A172 (cell line): ENCODE results near the gene DLGAP4. TPM values are rescaled to one million over a fixed set of nuclear protein-coding genes. Genes with fewer than 3 reads are reported as not detected.

Experiments
- DNase-seq: peaks from one replicate; pipeline ENCODE4 v3.0.0-alpha.2; 2015; ENCODE audit warnings: low spot score
- total RNA-seq: library from RNA; depleted of rRNA; stranded (reverse); fragments of >200 nt; shearing (Covaris generic); gene quantifications from 2 replicates; pipeline ENCODE4 v1.2.3, GENCODE V29; 2014

DLGAP4 gene
- total RNA-seq, 1 experiment from 2014 or later = 29.6 TPM

- no peak for DNase-seq
Measured at GRCh38 chr20:36275011-36275410, 31.1 kb upstream of the DLGAP4 start.

GRCh38 chr20:36275441-36276189, 30.5 kb upstream of the DLGAP4 start:
- DNase-seq = no peak

DNA sequence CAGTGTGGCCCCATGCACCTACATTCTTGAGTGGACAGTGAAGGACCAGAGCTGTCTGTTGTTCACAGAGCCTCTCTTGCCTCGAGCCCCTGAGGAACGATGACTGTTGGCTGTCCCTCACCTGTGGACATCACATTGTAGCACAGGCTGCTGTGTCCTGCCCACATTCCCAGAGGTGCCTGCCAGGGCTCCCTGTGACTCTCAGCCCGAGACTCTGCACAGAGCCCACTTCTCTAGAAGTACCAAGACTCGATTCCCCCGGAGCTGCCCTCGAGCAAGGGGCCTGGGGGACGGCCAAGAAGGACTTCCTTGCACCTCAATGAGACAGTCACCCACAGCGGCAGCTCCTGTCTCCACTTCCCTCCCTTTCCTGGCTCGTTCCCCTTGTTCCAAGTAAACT, 28.6 kb upstream of the DLGAP4 start:
- DNase-seq = no peak

GRCh38 chr20:36279362-36279761, 26.8 kb upstream of the DLGAP4 start:
- DNase-seq = no peak

- DNase-seq = no peak
Measured at GRCh38 chr20:36279776-36280175, 26.4 kb upstream of the DLGAP4 start.

GRCh38 chr20:36281785-36282380, 24.3 kb upstream of the DLGAP4 start:
- DNase-seq = no peak

DNA sequence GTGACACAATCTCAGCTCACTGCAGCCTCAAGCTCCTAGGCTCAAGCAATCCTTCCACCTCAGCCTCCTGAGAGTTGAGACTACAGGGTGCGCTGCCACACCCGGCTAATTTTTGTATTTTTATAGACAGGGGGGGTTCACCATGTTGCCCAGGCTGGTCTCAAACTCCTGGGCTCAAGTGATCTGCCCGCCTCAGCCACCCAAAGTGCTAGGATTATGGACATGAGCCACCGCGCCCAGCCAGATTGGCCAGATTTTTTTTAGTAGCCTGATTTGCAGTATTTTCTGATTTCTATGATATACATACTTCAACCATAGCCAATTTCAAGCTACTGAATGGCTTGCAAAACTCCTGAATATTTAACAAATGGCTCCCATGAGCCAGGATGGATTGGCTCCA, 21.4 kb upstream of the DLGAP4 start:
- no peak for DNase-seq

DNA sequence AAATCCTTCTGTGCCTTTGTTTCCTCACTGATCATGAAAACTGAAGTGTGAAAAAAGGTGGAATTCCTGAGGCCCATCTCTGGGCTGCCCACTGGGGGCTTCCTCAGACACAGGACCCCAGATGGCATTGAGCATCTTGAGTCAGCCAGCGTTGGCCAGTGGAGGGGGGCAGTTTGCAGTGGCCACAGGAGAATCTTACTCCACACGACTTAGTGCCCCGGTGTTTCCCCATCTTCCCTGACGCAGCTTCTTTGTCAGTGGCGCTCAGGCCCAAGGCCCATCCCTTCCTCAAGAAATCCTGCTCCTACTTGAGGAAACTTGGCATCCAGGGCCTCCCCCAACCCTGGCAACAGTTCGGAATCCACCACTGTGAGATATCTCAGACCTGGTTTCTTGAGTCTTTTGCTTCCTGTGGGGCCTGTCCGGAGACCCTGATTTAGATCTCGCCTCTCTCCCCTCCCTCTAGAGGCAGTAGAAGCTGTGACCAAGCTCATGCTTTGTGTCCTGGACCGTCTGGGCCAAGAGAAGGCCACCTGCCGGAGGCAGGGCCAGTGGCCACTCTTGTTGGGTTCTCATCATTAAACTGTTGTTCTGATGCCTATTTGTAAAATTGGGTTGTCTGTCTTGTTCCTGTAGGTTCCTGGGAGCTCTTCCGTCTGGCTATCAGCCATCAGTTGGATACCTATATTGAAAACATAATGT, 20.2 kb upstream of the DLGAP4 start:
- DNase-seq = no peak

GRCh38 chr20:36297656-36298055, 8.5 kb upstream of the DLGAP4 start:
- DNase-seq = no peak

GRCh38 chr20:36298061-36298460, 8.1 kb upstream of the DLGAP4 start:
- DNase-seq = no peak

DNA sequence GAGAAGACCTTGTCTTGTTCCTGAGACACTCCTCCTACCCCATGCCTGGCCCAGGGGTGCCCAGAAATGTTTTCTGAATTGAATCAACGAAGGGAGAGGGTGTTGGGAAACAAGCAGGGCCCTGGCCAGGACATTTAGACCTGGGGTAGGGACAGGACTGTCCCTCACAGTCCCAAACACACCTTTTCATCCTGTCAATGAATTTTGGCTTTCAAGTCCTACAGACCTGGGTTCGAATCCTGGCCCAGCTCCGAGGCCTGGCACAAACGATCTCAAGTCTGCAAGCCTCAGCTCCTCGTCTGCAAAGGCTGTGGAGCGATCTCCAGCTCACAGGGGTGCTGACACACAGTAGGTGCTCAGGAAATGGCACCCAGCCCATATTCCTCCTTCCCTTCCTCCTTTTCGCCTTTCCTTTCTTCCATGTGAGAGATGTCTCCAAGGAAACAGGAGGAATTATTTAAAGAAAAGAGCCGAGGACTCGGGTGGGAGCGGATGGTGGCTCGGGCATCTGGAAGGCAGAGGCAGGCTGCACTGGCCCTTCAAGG, 7.3 kb upstream of the DLGAP4 start:
- DNase-seq = no peak

- DNase-seq = no peak
Measured at GRCh38 chr20:36299459-36299858, 6.7 kb upstream of the DLGAP4 start.

DNA sequence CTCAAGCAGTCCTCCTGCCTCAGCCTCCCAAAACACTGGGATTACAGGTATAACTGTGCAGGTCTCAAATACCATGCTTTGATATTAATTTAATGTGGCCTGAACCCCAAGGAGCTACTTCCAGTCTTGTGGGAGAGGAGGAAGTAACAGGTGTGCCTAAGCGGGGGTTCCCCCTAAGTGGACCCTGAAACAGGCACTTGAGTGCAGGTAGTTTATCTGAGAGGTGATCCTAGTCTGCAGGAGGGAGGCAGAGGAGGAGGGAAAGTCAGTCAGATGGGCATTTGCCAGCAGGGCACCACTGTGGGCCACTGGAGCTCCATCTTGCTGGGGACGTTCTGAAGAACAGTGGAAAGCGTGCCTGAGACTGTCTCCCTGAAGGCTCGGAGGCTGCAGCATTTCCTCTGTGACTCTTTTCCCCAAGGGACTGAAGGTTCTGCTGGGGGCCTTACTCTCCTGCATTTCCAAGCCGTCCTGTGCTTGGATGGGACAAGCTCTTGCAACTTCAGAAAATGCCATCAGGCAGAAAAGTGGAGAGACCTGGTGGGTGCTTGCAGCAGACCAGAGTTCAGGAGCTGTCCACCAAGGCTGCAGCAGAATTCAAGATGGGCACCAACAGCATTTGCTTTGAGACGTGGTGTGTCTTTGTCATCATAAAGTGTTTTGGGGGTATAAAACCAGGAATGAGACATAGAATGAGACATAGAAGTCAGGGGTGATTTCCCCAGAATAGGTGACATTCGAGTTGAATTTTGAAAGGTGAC, 4.6 kb upstream of the DLGAP4 start:
- no peak for DNase-seq

DNA sequence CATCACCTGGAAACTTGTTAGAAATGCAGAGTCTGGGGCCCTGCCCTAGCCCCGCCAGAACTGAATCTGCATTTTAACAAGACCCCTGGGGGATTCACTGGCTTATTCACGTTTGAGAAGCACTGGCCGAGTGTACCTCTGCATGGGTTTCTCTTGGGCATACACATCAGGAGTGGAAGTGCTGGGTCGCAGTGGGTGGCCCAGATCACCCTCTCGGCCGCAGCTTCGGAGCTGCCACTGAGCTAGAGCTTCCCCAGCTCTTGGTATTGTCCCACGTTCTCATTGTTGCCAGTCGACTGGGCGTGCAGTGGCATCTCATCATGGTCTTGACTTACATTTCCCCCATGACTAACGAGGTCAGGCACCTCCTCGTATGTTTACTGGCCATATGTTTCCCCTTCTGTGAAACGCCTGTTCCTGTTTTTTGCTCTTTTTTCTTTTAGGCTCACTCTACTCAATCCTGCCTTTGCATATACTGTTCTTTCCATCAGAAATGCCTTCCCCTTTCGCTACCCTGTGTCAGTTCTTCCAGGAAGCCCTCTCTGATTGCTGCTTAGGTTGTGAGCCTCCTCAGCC, 3.0 kb upstream of the DLGAP4 start:
- no peak for DNase-seq

DNA sequence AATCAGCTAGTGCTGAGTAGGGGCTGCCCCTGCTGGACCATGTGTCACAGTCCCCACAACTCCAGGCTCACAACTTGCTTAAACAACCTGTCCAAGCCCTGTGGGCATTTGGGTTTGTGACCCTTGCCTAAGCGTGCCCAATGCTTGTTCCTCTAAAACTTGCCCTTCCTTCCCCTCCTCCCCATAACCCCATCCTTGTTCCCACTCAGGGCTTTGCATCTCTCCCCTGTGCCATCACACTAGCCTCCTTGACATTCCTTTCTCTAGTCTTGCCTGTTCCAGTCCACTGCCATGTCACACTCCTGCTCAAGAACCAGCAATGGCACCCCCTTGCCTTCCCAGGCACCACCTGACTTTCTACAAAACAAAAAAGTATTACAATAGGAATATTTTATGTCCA, 2.3 kb upstream of the DLGAP4 start:
- DNase-seq = no peak

DNA sequence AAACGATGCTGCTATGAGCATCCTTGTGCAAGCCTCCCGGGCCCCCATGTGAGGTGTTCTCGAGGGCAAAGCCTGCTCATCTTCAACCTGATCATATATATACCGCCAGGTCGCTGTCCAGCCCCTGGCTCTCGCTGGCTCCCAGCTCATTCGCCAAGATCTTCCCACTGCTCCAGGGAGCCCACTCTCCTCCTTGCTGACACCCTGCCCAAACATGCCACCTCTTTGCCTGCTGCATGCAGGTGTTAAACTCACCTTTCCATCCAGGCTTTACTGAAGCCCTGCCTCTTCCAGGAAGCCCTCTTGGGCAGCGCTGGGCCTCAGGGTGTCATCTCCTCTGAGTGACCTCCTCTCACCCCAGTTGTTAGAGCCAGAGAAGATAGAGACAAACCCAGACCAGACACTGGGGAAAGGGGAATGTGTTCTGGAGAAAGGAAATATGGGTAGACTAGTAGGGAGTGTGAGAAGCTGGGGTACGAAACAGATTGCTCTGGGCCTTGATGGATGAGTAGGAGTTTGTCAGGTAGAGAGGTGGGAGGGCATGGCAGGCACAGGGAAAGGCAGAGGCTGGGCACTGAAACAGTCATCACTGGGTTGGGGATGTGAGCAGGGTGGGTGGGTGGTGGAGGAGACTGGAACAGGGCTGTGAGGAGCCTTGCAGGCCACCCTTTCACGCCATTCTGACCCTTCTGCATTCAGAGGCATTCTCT, 1.2 kb upstream of the DLGAP4 start:
- DNase-seq = no peak

DNA sequence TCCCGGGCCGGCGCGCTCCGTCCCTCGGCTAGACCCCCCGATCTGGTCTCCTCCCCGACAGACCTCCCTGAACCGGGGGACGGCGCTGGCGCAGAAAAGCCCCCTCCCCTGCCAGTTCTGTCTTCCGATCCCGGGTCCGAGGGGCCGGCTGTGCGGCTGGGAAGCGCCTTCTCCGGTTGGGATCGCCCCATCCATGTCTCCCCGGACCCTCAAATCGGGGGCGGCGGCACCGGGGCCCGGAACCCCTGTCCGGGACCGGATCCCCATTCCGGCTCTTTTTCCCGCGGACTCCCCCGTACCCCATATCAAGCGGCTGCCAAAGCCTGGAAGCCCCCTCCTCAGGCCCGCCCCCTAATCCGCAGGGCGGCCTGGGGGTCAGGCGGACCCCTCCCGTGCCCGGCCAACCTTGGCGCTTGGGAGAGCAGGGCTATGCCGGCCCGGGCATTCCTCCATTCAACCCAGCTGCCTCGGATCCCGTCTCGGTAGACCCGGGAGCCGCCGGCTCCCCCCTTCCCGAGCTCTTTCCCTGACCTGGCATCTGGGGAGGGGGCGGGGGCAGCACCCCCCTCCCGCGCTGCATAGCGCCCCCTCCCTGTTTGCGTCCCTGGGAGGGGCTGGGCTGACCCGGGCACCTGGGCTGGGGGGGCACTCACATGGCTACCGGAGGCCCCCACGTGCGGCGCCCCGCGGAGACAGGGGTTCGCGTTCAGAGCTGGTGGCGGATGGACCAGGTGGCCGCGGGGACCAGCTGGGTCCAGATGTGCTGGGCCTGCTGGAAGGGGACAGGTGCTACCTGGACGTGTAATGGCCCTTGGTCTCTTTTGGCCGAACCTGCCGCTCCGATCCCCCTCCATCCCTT, 643 bp downstream of the DLGAP4 start:
- no peak for DNase-seq

GRCh38 chr20:36307412-36308325, 1.5 kb downstream of the DLGAP4 start:
- no peak for DNase-seq

GRCh38 chr20:36308353-36308752, 2.2 kb downstream of the DLGAP4 start:
- no peak for DNase-seq
